Testis (tissue), 2 donors: ENCODE measurements around the gene WNT9B.

Experiments used
- CTCF ChIP-seq, 3 experiments: fragments of 450-650 bp in 2 of 3; fragments of 200-600 bp in 1 of 3; sonication (generic) in 1 of 3; IDR thresholded peaks; one replicate each; pipeline ENCODE4 v1.5.1; 2016 to 2019; ENCODE audit warnings: antibody characterized with exemption in 3 of 3, mild to moderate bottlenecking in 2 of 3, moderate library complexity in 1 of 3
- POLR2A ChIP-seq: fragments of 450-650 bp; IDR thresholded peaks from one replicate; pipeline ENCODE4 v1.6.1; 2017; ENCODE audit warnings: antibody characterized with exemption, mild to moderate bottlenecking, moderate library complexity

- TF ChIP-seq CTCF (IDR thresholded peaks at IDR 0.05): no peak
- no peak for TF ChIP-seq POLR2A
Measured at GRCh38 chr17:46916211-46916610, 64.8 kb downstream of the WNT9B start.
